Measurements from ENCODE around the gene C6orf120.

DNA sequence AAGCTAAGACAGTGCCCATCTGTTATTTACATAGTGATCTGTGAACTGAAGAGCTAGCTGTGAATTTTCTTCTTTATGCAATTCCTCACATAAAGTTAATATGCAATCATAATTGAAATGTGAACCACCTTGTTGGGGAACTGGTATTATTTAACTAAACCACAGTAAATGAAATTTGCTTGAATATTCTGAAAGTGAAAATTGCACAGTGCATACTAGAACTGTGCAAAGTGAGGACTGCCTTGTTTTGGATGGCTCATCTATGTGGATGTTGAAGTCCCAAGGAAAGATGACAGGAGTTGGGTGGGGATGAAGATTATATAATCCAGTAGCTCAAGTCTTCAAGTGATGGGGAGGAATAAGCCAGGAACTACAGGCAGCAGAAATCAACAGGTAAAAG is 28.0 kb downstream of the C6orf120 start:
- TF ChIP-seq, protein P1, sequence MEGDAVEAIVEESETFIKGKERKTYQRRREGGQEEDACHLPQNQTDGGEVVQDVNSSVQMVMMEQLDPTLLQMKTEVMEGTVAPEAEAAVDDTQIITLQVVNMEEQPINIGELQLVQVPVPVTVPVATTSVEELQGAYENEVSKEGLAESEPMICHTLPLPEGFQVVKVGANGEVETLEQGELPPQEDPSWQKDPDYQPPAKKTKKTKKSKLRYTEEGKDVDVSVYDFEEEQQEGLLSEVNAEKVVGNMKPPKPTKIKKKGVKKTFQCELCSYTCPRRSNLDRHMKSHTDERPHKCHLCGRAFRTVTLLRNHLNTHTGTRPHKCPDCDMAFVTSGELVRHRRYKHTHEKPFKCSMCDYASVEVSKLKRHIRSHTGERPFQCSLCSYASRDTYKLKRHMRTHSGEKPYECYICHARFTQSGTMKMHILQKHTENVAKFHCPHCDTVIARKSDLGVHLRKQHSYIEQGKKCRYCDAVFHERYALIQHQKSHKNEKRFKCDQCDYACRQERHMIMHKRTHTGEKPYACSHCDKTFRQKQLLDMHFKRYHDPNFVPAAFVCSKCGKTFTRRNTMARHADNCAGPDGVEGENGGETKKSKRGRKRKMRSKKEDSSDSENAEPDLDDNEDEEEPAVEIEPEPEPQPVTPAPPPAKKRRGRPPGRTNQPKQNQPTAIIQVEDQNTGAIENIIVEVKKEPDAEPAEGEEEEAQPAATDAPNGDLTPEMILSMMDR (IDR thresholded peaks at IDR 0.05): no peak
- no peak for TF ChIP-seq POLR2A (IDR thresholded peaks at IDR 0.05)

Data from lower leg skin (tissue), 3 donors.